RWPE1 (cell line): ENCODE data around the gene TACC2.

Source experiments
- CTCF ChIA-PET: fragments of 350-600 bp; sonication (Branson Sonifier 250); formaldehyde crosslinking; extraction: SDS; loops from one replicate; lab custom pipeline; 2021; lab: Yijun Ruan, JAX
- POLR2A ChIA-PET: fragments of 400-600 bp; formaldehyde crosslinking; extraction: SDS; loops from one replicate; lab custom pipeline; 2020; ENCODE audit warnings: antibody characterized with exemption; ENCODE audit not compliant: low non-redundant PET; lab: Yijun Ruan, JAX
- DNase-seq: peaks from one replicate; pipeline ENCODE4 v3.0.0; 2012; ENCODE audit warnings: low spot score
- H3K27ac ChIP-seq: fragments of 450-650 bp; 2 replicates; pipeline ENCODE4 v1.5.1; 2017
- CTCF ChIP-seq: fragments of 450-650 bp; conservative IDR thresholded peaks from 2 replicates; pipeline ENCODE4 v1.5.1; 2017; ENCODE audit warnings: low read depth, mild to moderate bottlenecking

The TACC2 gene

GRCh38 chr10:122145113-122145512, 156.2 kb downstream of the TACC2 start:
- ChIA-PET CTCF (interaction anchor here (0.7 kb wide), 1 partner anchor 280 kb away, joined by 3 read pairs; no protein-coding TSS in a partner anchor), POLR2A (no interaction called here)
- TF ChIP-seq CTCF = no peak
- no peak overlapping the region for H3K27ac ChIP-seq
- no peak for DNase-seq

GRCh38 chr10:122147663-122148062, 158.7 kb downstream of the TACC2 start:
- no peak for TF ChIP-seq CTCF
- DNase-seq = no peak
- ChIA-PET POLR2A (no interaction called here), CTCF (interaction anchor here (0.6 to 0.7 kb wide), 4 partner anchors 16 to 156 kb away, joined by 3 to 6 read pairs (median 4); no protein-coding TSS in a partner anchor)
- H3K27ac ChIP-seq = peak overlapping the region; percentile 31

GRCh38 chr10:122148876-122149560, 160.1 kb downstream of the TACC2 start:
- DNase-seq = no peak
- TF ChIP-seq CTCF = no peak
- ChIA-PET CTCF (interaction anchor here (0.7 kb wide), 1 partner anchor 16 kb away, joined by 3 read pairs; no protein-coding TSS in a partner anchor), POLR2A (no interaction called here)
- peak overlapping the region; percentile 31 for H3K27ac ChIP-seq

GRCh38 chr10:122149561-122150505, 160.9 kb downstream of the TACC2 start:
- peak overlapping the region; percentile 31 for H3K27ac ChIP-seq

GRCh38 chr10:122151121-122151694, 162.2 kb downstream of the TACC2 start:
- CTCF ChIA-PET = no interaction called here
- TF ChIP-seq CTCF = no peak
- peak overlapping the region; percentile 36 for H3K27ac ChIP-seq
- DNase-seq = no peak
- POLR2A ChIA-PET = no interaction called here

More at GRCh38 chr10:122149561-122150505, 160.9 kb downstream of the TACC2 start:
- ChIA-PET CTCF (interaction anchor here (0.7 kb wide), 1 partner anchor 17 kb away, joined by 3 read pairs; no protein-coding TSS in a partner anchor), POLR2A (no interaction called here)
- TF ChIP-seq CTCF = no peak
- no peak for DNase-seq

GRCh38 chr10:122152544-122152943, 163.6 kb downstream of the TACC2 start:
- ChIA-PET CTCF (interaction anchor here (1.0 kb wide), 1 partner anchor 53 kb away, joined by 7 read pairs; no protein-coding TSS in a partner anchor), POLR2A (no interaction called here)
- no peak for DNase-seq
- TF ChIP-seq CTCF = no peak
- peak overlapping the region; percentile 36 for H3K27ac ChIP-seq
